ENCODE measurements around the gene GCG. TPM values are rescaled to one million over a fixed set of nuclear protein-coding genes. Genes with fewer than 3 reads are reported as not detected.

GCG gene
- total and polyA plus RNA-seq, 2 of the 8 experiments (the other 6 are each of a cell fraction or from before 2014, with no cell fraction given), result not detected

- no peak for TF ChIP-seq SAP30 (IDR thresholded peaks at IDR 0.05; ENCODE audit: insufficient read depth, insufficient replicate concordance, low read length)
- TF ChIP-seq FOSL1 (IDR thresholded peaks at IDR 0.05; ENCODE audit: insufficient read depth, low read depth, low read length), result no peak
- no peak for TF ChIP-seq KDM1A (IDR thresholded peaks at IDR 0.05; ENCODE audit: borderline replicate concordance, low read length)
- no peak for TF ChIP-seq SIN3A (conservative IDR thresholded peaks at IDR 0.05 in 1 of 2, IDR thresholded peaks at IDR 0.05 in 1 of 2; ENCODE audit: low read depth in 1 of 2, low read length in 2 of 2)
- TF ChIP-seq ATF3 (IDR thresholded peaks at IDR 0.05; ENCODE audit: insufficient read depth, low read depth, low read length), result no peak
- TF ChIP-seq PHF8 (conservative IDR thresholded peaks at IDR 0.05; ENCODE audit: low read depth, low read length), result no peak
- no peak for TF ChIP-seq SRF (IDR thresholded peaks at IDR 0.05; ENCODE audit: low read depth, low read length)
Observed at GRCh38 chr2:162196638-162197037, 44.6 kb upstream of the GCG start (continued).

Data from H1 (cell line).